HG03060 (cell line): ENCODE data around the gene ZFAND2A.

ENCODE experiments used
- ATAC-seq: cut with Tn5 transposase; IDR thresholded peaks from one replicate; pipeline ENCODE4 v1.9.1; 2021; ENCODE audit warnings: low read depth, moderate number of reproducible peaks; ENCODE audit not compliant: unreplicated experiment

The ZFAND2A gene

DNA sequence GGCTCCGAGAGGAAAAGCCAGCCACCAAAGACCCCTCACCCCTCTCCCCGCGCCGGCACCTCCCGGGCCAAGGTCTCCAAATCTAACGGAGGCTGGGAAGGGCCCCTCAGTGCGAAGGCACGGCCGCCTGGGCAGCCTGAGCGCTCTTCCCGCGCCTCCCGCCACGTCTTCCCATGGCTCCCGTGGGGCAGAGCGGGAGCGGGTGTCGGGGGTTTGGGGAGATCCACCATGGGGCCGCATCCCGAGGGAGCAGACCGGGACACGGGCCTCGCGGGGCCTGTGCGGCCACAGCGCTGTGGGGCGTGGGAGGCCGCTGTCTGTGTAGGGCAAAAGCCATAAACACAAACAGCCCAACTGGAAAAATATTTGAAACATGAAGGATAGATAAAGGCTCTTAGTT lies 49.6 kb downstream of the ZFAND2A start:
- no peak for ATAC-seq

DNA sequence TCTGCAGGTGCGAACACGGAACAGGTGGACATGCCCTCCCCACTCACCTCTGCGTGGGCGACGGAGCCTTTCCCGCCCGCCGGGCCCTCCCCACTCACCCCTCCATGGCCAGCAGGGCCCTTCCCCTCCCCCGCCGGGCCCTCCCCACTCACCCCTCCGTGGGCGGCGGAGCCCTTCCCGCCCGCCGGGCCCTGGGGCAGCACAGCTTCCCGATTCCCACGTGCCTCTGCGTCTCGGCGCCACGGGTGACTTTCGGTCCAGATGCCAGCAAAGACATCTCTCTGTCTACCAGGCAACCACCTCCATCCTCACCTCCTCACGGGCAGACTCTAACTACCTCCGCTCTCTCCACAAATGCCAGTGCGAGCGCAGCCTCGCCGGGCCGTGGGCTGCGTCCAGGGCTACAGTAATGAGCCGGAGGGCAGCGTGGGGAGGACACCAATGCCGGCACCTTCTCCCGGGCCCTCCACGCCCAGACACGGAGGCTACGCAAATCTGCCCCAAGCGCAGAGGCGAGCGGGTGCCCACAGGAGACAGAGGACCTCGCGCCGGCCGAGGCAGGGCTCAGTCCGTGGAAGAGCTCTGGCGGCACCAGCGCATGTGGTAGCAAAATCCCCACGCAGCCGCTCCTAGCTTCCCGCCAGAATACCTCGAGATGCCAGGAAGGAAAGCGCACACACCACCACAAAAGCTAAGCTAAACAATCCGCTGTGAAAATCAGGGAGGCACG lies 50.2 kb downstream of the ZFAND2A start:
- ATAC-seq, result no peak

DNA sequence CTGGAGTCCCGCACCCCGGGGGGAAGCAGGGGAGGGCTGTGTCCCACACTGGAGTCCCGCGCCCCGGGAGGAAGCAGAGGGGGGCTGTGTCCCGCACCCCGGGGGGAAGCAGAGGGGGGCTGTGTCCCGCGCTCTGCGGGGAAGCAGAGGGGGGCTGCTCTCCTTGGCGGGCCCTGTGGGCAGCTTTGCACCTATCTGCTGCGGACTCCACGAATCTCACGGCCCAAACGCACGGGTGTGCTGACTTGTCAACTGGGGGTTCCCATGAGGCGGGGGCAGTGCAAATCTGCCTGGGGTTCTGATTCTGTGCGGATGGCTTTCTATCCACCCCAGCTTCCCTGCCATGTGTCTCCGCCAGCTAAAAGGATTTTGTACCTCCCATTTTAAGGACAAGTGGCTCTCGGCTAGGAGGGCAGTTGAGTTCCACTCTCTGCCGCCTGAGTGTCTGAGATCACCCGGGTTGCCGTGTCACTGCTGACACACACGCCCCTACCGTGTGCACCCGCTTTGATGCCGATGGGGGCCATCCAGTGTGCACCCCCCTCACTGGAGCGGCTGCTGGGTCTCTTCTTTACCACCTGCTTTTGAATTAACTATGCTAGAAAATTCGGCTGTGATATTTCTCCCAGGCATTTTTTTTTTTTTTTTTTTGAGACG lies 51.6 kb downstream of the ZFAND2A start:
- ATAC-seq, result no peak

DNA sequence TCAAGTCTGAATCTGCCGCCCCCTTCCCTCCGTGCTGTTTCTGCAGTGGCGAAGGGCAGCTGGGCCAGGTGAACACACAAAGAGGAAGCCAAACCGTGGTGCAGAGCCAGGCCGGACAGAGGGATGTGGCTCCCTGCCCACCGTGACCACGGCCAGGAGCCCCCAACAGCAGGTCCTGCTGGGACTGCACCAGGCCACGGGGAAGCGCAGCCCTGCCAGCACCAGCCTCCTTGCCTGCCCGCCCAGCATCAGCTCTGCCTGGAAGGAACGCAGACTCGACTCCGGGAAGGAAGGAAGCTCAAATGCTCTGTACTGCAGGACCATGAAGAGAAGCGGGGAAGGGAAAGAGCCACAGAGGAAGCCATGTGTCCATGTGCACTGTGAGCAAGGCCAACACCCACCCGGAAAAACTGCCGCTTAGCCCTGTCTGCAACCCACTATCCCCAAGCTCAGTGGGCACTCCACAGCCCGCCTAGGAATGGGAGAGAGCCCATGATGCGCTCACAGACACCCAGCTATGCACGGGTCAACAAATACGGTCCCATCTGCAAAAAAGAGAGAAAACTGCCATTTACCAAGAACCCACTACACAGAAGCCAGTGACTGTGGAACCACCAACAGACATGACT lies 53.1 kb downstream of the ZFAND2A start:
- no peak for ATAC-seq

DNA sequence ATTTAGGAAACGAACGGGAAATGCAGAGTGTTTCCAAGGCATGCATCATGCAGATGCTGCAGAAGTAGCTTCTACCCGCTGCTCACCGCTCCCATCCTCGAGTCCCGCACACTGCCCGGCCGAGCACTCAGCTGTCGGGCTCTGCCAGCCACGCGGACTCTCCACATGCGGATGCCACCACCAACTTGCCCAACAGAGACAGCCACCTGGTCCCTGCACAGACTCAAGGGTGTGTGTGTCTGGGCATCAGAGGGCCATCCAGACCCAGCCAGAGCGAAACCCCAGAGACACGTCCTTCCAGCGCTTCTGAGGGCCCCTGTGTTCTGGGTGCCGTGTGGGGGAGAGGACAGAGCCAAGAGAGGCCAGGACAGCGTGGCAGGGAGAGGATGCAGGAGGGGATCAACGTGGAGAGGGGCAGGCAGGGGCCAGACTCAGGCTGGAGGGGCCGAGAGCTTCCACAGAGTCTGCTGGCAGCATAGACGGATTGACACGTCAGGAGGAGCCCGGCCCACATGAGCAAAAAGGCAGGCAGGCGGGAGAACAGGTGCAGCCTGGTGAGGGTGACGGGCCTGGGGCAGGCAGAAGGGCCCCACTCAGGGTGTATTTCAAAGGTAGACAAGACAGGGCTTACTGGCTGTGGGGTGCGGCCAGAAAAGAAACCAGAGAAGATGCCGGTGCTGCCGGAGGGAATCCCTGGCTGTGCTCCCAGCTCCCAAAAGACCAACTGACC lies 53.8 kb downstream of the ZFAND2A start:
- ATAC-seq, result no peak

DNA sequence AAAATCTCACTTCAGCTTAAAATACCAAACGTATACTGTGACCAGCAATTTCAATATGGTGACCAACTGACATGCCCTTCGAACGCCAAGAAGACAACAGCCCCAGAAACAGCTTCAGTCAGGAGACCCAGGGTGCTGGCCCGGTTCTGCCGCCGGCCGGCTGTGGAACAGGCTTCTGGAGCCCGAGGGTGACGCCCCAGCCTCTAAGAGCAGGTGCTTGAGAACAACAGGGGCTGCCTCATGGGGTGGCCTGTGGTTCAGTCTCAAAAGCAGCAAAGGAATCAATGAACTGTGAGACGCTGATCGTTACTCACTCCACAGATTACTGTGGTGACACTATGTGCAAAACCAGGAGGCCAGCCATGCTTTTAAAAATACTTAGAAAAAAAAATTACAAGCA lies 54.8 kb downstream of the ZFAND2A start:
- no peak for ATAC-seq

DNA sequence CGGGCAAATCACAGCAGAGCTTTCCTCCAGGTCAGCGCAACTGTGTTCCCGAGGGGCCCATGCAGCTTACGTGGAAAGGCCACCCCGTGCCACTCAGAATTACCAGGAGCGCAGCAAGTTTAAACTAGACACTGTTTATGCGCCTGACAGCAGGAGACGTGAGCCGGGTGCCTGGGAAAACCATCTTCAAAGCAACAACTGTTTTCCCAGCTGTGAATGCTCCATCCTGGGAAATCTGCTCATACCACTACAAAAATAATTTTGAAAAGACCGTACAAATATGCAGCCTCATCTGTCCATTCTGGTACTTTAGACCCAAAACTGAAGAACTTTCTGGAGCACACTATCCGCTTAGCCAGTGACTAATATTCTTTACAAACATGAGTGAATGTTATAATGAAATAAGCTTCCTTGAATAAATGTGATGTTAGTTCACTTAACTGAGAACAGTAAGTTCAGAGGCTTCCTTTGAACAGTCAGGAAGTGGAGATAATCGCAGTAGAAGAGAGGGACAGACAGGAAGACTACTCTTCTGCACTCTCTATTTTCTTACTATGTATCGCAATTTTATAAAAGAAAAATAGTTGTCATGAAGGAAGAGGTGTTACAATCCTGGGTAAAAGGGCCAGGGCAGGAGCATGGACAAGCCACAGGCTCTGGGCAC lies 55.3 kb downstream of the ZFAND2A start:
- no peak for ATAC-seq

DNA sequence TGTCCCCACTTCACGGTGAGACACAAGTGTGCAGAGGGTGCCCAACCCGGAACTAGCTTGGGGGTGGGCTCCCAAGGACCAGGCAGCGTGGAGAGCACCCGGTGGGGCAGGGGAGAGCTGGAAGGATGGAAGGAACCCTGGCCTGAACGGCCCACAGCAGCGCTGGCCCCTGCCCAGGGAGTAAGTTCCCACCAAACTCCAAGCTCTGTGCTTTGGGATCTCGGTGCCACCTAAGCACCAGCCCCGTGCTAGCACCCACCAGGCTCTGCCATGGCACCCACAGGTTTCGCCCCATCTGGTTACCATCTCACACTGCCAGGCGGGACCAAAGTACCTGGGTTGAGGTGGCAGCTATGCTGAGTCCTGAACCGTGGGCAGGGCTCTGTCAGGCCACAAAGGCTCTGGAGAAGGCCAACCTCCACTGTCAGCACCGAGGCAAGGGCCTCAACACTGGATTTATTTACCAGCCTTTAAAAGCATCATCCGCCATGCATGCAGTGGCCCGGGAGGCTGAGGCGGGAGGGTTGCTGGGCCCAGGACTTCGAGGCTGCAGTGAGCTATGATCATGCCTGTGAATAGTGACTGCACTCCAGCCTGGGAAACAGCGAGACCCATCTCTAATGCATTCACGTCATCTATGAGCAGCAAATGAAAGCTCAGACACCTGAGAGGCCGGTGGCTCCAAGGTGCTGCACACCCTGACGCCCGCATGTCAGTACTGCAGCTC lies 56.0 kb downstream of the ZFAND2A start:
- no peak for ATAC-seq

DNA sequence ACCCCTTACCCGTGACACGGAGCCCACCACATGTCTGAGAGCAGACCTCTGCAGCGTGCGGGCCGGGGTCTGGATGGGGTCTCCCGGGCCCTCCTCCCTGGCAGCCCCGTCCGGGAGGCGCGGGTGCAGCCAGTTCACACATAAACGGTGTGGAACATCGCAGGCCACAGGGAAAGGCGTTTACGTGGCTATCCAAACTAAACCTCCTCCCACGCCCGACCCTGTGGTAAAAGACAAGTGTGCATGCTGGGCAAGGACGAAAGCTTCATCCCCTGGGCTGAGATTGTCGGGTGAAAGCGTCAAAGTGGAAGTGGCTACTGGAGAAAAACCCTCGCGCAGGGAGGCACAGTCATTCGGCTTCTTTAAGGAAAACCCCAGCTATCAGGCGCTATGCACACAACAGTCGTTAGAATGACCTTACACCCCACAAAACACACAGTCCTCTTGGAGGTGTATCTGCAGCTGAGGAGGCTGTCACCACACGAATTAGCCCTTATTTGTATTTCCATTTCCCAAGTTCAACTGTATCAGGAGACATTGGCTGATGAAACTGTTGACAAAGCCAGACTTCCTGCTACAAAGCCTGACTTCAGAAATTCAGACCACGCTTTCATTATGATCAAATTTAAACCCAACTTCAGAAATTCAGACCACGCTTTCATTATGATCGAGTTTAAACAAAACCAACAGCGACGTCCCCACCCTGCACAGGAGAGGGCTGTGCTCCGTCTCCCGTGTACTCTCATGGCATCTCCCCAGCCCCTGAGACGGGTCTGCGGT lies 56.8 kb downstream of the ZFAND2A start:
- no peak for ATAC-seq
